HG03558 (cell line): ENCODE results near the gene CRACR2A.

Experiments used
- ATAC-seq: cut with Tn5 transposase; IDR thresholded peaks from one replicate; pipeline ENCODE4 v1.9.1; 2021; ENCODE audit warnings: moderate number of reproducible peaks; ENCODE audit not compliant: unreplicated experiment; ENCODE audit errors: extremely low read depth

The CRACR2A gene

DNA sequence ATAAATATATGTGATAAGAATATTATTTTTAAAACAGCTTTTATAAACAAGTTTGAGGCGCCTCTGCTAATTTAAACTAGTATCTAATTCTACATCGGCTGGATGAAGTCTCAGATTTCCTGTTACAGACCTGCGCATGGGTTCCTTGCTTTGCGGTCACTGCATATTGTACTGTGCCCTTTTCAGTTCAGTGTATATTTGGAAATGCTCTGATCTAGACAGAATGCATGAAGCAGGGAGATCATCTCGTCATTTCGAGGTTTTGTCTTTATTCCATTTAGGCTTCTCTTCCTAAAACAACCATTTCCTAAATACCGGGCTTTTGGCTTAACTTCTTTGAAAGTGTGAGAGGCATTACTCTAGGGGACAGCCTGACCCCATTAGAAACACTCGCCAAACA lies 25.6 kb downstream of the CRACR2A start:
- ATAC-seq, result no peak

DNA sequence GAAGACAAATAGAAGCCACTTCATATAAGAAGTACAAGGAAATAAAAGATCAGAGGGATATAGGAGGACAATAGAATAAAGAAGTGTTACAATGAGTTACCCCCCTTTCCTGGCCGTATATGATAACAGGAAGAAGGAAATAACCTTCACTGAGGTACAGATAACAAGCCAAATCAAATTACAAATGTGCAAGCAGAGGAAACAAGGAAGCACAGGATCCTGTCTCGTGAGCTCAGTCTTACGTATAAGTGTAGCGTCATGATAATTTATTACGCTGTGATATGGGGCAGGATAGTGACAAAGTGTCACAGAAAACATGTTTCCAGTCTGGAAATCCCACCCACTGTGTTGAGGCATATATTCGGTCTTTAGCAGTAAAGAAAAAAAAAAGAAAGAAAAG lies 26.5 kb downstream of the CRACR2A start:
- ATAC-seq, result no peak

DNA sequence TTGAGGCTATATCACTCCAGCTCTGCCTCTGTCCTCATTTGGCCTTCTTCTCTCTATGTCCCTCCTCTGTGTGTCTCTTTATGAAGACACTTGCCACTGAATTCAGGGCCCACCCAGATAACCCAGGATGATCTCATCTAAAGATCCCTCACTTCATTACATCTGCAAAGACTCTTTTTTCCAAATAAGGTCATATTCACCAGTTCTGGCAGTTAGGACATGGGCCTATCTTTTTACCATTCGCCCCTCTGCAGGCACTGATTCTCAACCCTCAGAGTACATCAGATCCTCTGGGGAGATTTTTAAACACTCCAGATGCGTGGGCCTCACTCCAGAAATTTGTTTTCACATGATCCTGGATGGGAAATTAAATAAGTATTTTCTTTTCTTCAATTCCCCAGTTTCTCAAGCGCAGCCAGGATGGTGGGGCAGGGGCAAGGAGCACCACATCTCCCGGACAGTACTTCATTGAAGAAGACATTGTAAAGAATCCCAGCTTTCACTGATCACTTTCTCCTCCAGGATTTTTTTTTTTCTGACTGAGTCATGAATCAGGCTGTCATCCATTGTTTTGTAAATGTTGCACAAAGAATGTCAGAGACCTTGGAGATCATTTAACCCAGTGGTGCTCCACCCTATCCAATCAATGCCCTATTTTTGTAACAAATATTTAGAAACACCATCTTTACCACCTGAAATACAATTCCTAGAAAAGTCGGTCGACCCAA lies 27.4 kb downstream of the CRACR2A start:
- ATAC-seq, result no peak

DNA sequence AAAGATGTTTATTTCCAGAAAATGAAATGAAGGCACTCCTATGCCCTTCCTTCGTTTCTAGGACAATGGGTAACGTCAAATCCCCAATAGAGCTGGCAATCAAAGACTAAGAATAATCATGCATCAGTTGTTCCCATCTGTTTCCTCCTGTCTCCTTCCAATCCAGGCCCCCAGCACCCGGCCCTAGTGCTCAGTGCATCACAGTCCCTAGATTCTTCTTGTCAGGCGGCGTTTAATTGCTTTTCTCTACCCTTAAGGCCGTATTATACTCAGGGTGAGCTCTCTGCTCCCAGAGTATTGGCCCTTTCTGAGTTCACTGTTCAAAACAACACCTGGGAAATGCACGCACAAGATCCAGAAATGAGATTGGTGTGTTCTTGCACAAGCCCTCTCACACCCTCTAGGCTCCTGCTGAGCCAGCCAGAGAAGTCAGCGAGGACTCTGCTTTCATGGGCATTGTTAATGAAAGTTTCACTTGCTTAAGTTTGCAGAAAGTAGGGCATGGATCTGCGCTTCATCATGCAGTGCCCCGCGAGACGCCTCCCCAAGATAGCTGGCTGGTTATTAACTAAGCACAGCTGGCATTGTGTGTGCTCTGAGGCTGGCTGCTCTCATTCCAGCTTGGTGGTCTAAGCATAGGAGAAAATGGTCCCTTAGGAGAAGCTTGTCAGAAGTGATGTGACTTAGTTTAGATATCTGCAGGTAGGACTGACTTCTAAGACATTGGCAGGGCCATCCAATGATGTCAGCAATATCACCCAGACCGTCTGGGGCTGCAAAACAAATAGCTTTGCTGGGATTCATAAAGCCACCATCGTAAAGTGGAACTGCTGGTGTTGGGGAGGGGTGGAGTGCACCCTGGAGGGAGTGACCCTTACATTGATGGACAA lies 28.7 kb downstream of the CRACR2A start:
- no peak for ATAC-seq

DNA sequence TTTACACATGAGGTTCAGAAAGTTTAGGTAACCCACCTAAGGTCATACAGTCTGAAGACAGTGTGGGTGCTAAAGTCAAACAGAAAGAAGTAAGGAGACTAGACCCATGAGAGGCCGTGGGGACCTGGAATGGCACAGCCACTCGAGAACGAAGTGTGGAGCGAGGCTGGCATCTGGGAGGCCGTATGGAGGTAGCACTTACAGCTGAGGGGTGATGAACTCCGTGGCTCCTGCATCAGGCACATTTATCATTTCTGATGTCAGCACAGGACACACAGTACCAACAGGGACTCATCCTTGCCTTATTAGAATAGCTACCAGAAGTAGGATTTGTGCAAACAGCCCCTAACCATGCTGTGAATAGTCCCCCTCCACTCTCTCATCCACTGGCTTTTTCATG lies 30.5 kb downstream of the CRACR2A start:
- no peak for ATAC-seq

DNA sequence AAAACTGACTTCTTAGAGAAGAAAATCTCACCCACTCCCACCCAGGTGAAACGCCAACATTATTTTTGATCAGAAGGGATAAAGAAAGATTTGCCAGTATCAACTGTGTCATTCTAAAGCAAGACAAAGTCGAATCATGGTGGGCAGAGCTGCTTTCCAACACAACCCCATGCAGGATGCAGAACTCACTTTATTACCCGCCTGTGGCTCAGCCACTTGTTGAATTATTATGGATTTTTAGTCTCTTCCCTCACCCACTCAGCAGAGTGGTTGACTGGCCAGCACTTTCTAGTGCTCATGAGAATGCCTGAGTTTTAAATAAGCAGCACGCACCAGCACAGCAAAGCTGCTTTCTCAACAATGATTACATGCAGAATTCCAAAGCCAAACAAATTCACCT lies 32.1 kb downstream of the CRACR2A start:
- no peak for ATAC-seq

DNA sequence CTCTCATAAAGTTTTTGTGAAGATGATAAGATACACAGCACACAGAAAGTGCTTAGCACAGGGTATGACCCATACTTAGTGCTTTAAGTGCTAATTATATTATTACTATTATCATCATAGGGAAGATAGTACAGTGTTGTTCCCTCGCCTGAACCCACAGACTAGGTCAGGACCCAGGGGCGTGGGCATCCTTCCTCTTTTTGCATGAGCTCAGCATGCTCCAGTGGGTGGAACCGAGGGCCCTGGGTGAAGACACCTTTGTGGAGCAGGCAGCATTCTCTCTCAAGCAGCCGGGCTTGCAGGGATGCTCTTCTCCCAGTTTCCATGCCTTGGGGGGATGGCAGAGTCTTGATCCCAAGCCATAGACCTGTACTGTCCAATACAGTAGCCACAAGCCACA lies 34.8 kb downstream of the CRACR2A start:
- ATAC-seq, result no peak

DNA sequence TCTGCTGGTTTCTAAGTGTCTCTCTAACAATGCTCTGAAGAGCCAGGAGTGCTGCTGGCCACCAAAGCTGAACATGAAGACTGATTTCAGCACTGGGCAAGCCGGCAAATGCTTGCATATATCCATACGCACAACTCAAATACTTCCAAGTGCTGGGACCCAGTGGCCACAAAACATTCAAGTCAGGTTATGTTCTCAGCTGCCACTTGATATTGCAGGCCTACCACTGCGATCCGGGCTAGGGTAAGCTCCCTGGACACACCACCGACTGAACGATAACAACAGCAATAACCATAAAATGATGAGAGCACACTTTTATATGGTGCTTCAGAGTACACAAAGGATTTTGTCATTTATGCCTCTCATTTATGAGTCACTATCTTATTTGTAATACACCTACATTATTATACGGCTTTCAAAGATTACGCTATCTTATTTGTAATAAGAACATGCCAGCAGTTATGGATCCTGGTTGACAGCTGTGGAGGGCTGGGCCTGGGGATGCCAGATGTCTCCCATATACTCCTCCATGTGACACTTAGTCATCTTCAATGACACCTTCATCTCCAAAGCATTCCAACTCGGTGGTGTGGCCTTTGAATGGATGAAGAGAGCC lies 35.5 kb downstream of the CRACR2A start:
- no peak for ATAC-seq

DNA sequence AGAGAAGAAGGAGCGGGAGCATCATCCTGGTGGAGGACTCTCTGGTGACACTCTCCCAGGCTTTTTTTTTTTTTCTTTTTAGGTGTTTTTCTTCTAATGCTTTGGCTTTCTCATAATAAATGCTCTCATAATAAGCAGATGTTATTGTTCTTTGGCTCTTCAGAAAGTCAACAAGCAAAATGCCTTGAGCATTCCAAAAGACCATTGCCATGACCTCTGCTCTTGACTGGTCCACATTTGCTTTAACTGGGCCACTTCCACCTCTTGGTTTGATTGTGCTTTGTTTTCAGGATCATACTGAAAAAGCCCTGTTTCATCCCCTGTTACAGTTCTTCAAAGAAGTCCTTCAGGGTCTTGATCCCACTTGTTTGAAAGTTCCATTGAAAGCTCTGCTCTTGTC lies 36.9 kb downstream of the CRACR2A start:
- no peak for ATAC-seq

DNA sequence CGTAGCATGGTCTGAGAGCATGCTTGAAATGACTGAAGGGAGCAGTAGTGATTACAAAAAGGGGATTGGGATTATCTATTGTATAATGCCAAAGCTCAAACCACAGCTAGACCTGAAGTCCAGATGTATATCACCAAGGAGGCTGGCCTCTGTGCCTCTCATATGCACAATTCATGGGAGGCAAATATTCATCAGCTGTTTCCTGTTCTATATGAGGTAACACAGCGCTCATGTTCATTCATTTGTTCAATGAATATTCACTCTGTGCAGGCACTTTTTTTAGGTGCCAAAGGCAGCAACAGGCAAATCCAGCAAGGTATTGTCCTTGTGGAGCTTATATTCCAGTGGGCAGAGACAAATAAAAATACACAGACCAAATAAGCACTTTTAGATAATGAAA lies 39.0 kb downstream of the CRACR2A start:
- ATAC-seq, result no peak

DNA sequence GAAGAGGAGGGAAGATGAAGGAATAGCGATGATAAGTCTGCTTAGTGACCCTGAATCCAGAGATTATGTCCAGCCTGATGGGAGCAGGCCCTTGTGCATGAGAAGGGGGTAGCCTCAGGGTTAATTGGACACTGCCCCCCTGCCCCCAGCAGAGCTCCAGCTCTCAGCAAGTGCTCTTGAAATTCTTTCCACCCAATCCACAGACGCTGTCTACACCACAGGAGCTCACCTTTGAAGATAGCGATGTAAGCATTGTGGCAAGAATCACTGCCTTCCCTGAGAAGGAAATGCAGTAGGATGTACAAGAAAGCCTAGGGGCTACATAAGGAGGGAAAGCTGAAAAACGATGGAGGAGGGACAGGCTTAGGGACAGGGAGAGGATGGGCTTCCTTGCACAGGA lies 39.4 kb downstream of the CRACR2A start:
- ATAC-seq, result no peak

DNA sequence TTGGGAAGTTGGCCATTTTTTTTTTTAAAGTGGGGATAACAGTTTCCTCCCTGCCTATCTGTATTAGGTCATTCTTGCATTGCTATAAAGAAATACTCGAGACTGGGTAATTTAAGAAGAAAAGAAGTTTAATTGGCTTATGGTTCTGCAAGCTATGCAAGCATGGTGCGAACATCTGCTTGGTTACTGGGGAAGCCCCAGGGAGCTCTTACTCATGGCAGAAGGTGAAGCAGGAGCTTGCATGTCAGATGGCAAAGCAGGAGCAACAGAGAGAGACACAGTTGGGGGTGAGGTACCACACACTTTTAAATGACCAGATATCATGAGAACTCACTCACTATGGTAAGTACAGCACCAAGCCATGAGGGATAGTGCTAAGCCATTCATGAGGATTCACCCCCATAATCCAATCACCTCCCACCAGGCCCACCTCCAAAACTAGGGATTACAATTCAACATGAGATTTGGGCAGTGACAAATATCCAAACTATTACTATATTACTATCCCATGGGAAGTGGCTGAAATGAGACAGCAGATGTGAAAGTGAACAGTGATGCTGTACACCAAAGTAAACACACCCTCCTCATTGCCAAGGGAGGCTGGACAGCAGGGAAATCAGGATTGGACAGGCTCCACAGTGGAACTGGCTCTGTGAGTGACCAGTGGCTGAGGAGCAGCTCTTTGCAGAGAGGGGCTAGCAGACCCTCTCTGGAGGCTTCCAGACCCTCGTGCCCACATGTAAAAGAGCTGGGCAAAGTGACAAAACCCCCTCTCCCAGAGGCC lies 40.5 kb downstream of the CRACR2A start:
- ATAC-seq, result no peak

DNA sequence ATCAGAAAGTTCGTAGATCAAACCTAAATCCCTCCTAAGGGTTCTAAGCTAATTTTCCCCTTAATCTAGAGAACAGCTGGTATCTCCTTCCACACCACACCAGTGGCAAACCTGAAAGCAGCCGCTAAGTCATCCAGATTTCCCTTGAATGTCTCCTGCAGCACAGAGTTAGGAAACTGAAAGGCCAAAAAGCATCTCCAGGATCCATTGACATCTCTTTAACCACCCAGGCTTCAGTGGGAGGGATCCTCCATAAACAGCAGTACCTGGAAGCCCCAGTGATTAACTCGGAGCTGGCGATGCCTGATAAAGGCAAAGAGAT lies 47.6 kb downstream of the CRACR2A start:
- ATAC-seq, result no peak

DNA sequence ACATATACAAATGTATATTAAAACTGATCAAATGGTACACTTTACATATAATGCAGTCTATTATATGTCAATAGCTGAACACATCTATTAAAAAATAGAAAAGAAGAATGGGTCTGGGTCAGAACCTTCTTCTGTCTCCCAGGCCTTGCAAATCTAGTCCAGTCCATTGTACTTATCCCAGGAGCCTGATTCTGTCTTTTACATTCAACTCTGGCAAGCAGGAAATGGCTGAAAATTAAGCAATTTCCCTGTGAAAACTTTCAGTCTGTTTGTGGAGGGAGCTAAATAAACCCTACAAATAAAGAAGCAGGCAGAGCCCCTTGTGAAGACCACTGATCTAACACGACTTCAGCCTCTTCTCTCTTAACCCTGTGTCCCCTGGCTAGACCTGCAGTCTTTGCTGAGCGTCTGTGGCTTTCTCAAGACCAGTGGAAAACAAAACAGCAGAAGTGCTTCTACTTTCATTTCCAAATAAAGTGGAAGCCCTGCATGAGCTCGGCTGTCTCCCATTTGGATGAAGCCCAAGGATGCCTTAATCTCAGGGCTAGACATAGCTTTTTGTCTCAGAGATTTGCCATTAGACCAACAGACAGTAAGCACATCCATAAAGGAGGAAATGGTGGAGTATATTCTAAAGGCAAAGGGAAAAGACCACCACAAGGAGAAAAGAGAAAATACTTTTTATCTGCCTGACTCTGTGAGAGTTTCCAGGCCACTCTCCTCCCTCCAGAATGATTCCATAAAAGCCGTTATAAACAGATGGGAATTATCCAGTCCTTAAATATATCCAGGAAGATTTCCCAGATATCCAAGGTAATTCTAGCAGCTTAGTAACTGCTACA lies 48.2 kb downstream of the CRACR2A start:
- no peak for ATAC-seq

DNA sequence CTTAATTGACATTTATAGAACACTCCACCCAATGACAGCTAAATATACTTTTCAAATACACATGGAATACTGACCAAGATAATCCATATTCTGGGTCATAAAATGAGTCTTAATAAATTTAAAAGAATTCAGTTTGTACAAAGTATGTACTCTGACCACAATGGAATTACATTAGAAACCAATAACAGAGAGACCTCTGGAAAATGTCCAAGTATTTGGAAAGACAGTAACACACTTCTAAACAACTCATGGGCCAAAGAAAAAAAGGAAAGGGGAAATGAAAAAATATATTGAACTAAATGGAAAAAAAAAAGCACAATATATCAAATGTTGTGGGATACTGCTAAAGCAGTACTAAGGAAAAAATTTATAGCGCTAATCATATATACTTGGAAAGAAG lies 52.0 kb downstream of the CRACR2A start:
- ATAC-seq, result no peak

DNA sequence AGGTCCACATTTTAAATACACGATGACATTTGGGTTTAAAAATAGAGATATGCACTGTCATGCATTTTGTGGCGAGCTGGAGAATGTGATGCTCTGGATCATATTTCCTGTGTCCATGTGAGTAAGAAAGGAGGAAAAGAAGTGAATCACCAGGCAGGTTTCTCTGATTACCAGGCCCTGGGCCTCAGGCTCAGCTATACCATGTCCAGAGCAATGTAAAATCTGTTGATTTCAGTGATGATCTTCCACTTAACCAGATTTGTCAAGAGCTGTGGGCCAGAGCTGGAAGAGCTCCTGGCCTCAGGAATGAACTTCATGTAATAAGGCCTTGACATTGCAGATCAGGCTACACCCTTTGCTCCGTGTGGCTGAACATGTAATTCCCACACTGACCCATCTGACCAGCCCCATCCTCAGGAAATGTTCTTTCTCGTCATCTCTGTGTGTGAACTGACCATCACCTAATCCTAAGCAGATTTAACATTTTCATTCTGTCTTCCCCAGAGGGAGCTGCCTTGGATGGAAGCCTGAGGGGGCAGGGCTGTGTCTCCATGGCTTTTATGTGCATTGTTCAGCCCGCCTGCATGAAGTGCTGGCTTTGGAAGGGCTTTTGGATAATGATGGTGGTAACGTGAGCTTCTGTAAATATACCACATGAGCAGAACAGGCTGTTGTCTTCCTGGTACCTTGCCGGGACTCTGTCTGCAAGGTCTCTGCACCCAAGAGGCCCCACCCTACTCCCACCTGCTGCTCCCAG lies 54.5 kb downstream of the CRACR2A start:
- ATAC-seq, result no peak

DNA sequence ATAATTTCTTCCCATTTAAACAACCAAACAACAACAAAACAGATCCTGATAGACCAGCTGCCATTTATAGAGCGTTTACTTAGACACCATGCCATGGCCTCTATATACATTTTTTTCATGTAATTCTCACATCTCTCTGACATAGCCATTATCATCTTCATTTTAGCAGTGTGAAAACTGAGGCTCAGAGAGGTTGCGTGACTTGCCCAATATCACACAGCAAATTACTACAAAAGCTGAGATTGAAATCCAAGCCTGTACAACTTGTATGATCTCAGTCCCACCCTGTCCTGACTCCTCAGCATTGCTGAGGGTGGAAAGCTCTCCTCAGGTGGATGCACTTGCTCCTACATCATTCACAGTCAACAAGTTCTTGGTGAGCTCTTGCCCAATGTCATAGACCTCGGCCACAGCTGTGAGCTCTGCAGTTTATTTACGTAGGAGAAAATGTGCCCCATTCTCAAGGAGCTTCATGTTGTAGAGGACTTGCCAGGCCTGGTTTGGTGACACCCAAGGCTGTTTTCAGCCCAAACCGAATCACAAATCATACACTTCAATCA lies 55.5 kb downstream of the CRACR2A start:
- ATAC-seq, result no peak

DNA sequence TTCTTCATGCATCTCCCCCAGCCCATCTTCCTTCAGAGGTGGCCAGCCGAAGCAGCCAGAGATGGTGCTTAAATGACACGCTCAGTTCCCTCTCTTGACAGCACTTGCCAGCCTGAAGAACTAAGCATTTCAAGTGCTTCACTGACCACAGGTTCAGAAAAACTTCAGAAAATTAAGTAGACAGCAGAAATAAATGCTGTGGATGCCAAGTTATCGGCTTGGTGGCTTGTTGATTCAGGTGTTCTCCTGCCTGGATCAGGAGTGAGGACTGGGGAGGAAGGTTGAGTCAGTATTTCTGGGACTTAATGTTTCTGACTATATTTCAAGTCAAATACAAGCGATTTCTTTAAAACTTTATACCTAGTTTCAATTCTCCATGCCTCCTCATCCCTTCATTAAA lies 58.2 kb downstream of the CRACR2A start:
- no peak for ATAC-seq
